ENCODE data around the gene PGGHG.
"Not testable (repeated sequence)": the region's sequence is repeated elsewhere in the genome, so short reads cannot be mapped to it uniquely, and the experiment has no call there.

The PGGHG gene

DNA sequence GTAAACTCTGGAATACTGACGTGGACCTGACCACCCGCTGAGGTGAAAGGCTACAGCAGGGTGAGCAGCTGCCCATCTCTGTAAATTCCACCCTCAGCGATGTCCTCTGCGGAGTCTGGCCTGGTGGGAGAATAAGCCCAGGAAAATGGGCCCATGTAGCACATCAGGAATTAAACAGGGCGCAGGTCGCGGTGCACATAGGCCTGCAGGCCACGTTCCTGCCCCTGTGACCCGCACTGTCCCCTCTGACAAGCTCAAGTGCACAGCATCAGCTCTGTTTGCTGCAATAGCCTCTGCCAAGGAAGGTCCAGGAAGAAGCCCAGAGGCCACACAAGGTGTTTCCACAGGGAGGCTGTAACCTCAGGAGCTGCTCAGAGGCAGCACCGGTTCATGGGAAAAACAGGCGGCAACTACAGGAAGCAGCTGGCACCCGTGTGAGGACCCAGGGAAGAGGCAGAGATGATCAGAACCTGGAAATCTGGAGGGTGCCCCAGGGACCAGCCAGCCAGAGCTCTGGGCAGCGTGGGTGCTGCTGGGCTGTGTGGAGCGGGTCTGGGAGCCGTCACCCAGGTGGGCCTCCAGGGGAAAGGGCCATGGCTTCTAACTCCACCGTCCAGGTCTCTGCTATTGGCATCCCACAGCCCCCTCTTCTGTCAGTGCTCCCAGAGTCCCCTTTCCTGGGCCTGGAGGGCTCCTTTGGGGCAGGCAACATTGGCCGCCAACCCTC, 17.9 kb downstream of the PGGHG start:
- H3K4me3 ChIP-seq (ENCODE audit: low read depth, low read length) = no peak overlapping the region
- no peak for TF ChIP-seq CTCF (IDR thresholded peaks at IDR 0.05; ENCODE audit: insufficient read depth, low read length, missing control alignments)
- ChIA-PET POLR2A (no interaction called here), CTCF (interaction anchor here (0.6 to 5.3 kb wide), 17 partner anchors 9 to 212 kb away, joined by 3 to 69 read pairs (median 6); partner anchors contain the start of genes B4GALNT4, IFITM1 and PGGHG)
- no peak for DNase-seq (ENCODE audit: low read depth, low spot score)

GRCh38 chr11:307766-308708, 19.1 kb downstream of the PGGHG start, which contains the start of gene IFITM2:
Gene IFITM2 (plus strand): TSS chr11:307816. CDS start chr11:308193, 377 bp downstream.
- DNase-seq (ENCODE audit: low read depth, low spot score) = not testable (repeated sequence)
- peak within 1 kb of the TSS; percentile 78 for H3K4me3 ChIP-seq (ENCODE audit: low read depth, low read length)
- ChIA-PET POLR2A (interaction anchor here (0.7 kb wide), 1 partner anchor 9 kb away, joined by 3 read pairs; no protein-coding TSS in a partner anchor), CTCF (interaction anchor here (1.4 to 5.3 kb wide), 8 partner anchors 8 to 211 kb away, joined by 4 to 69 read pairs (median 27); partner anchors contain the start of genes IFITM1 and PGGHG)

- ChIA-PET CTCF (interaction anchor here (0.5 to 1.5 kb wide), 9 partner anchors 8 to 209 kb away, joined by 3 to 10 read pairs (median 3); no protein-coding TSS in a partner anchor), POLR2A (interaction anchor here (0.7 kb wide), 1 partner anchor 44 kb away, joined by 3 read pairs; no protein-coding TSS in a partner anchor)
- peak overlapping the region; percentile 67 for H3K4me3 ChIP-seq (ENCODE audit: low read depth, low read length)
- not testable (repeated sequence) for DNase-seq (ENCODE audit: low read depth, low spot score)
Measured at GRCh38 chr11:308740-309665, 20.1 kb downstream of the PGGHG start.

GRCh38 chr11:309979-310572, 21.1 kb downstream of the PGGHG start:
- DNase-seq (ENCODE audit: low read depth, low spot score) = not testable (repeated sequence)
- H3K4me3 ChIP-seq (ENCODE audit: low read depth, low read length) = peak overlapping the region; percentile 67
- ChIA-PET CTCF (interaction anchor here (0.7 to 1.5 kb wide), 7 partner anchors 7 to 208 kb away, joined by 3 to 10 read pairs (median 3); no protein-coding TSS in a partner anchor), POLR2A (interaction anchor here (0.7 kb wide), 1 partner anchor 43 kb away, joined by 3 read pairs; no protein-coding TSS in a partner anchor)

- not testable (repeated sequence) for DNase-seq (ENCODE audit: low read depth, low spot score)
- H3K4me3 ChIP-seq (ENCODE audit: low read depth, low read length) = peak overlapping the region; percentile 45
- POLR2A ChIA-PET = interaction anchor here (1.9 kb wide), 1 partner anchor 44 kb away, joined by 4 read pairs; no protein-coding TSS in a partner anchor
- CTCF ChIA-PET = interaction anchor here (0.6 to 1.5 kb wide), 2 partner anchors 44 to 67 kb away, joined by 3 to 7 read pairs; no protein-coding TSS in a partner anchor
Measured at GRCh38 chr11:311013-311748, 22.3 kb downstream of the PGGHG start.

DNA sequence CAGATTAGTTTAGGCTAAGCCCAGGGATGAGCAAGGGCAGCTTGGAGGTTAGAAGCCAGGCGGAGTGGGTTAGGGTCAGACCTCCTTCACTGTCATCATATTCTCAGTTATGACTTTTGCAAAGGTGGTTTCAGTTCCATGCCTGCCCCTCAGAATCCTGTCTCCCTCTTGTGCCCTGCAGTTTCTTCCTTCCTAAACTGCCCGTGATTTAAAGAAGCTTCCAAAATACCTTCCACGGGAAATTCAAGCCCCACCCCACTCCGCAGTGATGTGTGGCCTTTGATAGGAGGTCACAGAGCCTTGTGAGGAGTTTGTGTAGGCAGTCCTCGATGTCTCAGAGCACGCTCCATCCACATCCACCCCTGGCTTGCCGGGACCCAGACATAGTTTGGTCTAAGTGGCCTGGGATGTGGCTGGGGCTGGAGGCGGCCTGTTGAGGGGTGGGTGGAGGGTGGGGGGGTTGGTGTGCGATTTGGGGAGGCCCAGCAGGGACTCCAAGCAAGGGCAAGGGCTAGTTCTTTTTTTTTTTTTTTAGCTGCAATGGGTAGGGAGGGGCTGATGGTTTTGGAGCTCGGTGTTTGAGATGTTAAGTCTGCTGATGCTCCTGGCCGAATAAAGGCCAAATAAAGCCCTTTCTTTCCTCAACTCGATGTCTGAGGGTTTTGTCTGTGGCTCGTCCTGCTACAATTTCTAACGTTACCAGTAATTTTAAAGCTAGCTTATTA, 23.3 kb downstream of the PGGHG start:
- POLR2A ChIA-PET = interaction anchor here (0.6 to 1.9 kb wide), 2 partner anchors 43 to 105 kb away, joined by 3 to 4 read pairs; partner anchors contain the start of genes BET1L and RIC8A
- peak overlapping the region; percentile 45 for H3K4me3 ChIP-seq (ENCODE audit: low read depth, low read length)
- no peak for TF ChIP-seq CTCF (IDR thresholded peaks at IDR 0.05; ENCODE audit: insufficient read depth, low read length, missing control alignments)
- DNase-seq (ENCODE audit: low read depth, low spot score) = no peak
- CTCF ChIA-PET = interaction anchor here (0.7 to 2.2 kb wide), 4 partner anchors 9 to 136 kb away, joined by 3 to 7 read pairs (median 4); no protein-coding TSS in a partner anchor
